ENCODE data around the gene C3orf18.

Gene C3orf18

DNA sequence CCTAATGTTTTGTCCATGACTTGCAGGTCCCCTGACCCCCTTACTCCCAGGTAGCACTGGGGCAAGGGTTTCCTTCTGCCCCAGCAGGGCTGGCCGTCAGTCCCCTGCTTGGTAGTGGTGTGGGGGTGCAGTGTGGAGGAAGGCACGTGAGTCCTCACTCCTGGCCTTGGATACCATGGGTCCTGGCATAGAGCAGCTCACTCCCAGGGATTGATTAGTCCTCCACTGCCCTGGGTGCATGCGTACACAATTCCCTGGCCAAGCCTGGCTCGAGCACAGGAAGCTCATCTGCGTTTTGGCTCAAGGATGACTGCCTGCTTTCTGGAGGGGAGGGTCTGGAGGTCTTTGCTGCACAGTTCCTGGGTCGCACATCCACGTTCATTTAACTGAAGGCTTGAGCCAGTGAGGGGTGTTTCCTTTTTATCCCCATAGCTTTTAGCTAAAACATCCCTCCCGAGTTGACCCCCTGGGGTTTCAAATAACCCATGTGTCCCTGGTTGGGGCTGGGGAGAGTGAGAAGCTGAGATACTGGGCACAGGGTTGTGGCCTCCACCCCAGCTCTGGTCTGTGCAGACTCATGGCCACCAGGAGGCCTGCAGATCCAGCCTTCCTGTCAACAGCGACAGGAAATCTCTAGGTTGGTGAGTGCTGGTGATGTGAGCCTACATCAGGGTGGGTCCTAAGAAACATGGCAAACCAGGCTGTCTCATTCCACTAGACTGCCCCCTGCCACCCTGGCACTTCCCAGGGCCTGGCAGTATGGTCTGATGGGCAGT, 13.3 kb upstream of the C3orf18 start:
- no peak for DNase-seq (ENCODE audit: low spot score)

DNA sequence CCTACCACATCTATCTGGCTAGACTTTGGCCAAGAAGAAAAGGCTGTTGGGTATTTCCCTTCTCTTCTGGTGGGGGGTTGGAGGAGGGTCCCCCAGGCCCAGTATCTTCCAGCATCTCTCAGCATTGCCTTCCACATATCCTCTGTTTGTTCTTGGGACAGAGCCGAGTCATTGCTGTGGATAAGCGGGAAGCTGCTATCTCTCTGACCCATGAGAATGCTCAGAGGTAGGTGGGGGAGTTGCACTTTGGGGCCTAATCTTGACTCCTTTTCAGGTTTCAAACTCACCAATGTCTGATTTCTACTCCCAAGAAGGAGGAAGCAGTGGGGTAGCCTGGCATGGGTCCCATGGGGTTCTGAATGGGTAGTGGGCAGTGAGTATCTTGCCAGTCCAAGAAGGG, 9.8 kb upstream of the C3orf18 start:
- DNase-seq (ENCODE audit: low spot score) = no peak

DNA sequence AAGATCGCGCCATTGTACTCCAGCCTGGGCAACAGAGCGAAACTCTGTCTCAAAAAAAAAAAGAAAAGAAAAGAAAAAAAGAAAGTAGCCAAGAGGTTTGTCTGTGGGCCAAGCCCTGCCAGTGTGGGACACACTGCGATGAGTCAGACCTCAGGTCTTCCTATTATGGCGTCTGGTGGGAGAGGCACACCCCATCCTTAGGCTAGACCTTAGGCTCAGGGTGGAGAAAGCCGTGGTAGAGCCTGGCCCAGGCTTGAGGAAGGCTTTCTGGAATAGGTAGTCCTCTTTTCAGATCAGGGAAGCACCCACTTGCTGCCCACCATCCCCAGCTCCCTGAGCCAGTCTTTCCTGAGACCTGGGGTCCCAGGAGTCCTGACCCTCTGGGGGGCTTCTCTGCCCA, 7.8 kb upstream of the C3orf18 start:
- DNase-seq (ENCODE audit: low spot score) = peak; percentile 24

DNA sequence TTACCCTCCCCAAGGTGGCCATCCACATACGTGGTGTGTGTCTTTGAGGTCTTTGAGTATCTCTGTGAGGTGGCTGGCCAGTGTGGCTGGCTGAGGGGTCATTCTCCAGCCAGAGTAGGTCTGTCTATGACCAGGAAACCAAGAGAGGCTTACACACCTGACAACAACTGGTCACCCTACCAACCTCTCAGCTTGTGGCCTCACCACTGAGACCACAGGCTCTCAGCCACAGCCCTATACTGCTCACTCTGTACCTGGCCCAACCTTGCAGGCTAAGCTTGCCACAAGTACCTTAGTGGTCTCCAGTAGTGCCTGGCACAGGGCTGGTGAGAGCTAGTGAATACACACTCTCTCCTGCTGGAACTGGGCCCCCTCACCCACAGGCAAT, 6.9 kb upstream of the C3orf18 start:
- no peak for DNase-seq (ENCODE audit: low spot score)

DNA sequence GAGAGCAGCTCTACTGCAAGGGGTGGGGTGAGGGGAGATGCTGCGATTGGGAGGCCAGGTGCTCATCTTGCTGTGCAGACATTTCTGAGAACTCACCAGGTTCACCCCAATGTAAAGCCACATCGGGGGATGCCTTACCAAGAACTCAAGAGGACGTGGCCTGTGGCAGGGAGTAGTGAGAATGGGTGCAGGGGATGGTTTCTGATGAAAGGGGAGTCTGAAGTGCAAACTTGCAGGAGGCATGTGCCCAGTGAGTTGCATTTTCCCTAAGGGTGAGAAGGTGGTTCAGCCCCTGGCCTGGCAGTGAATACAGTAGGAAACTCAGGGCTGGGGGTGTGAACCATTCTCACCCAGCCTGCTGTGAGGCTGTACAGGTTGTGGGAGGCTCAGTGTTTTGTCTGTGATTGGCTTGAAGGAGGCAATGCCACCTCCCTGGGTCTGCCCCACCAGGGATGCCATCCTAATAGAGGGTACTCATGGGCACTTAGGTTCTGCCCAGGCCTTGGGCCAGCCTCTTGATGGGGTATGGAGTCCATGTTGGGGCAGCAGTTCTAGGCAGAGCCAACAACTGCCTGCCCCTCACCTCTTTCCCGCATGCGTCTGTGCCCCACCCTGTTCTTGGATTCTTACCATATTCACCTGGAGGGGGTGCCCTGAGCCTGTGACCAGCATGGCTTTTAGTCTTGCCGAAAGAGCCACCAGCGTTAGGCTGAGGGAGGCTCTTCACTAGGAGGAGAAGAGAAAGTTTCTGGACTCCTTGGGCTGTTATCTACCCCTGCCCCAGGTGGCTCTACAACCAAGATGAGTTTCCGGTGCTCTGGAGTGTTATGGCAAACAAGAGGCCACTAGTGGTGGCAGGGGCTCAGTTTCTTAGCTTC, 6.3 kb upstream of the C3orf18 start:
- no peak for DNase-seq (ENCODE audit: low spot score)

DNA sequence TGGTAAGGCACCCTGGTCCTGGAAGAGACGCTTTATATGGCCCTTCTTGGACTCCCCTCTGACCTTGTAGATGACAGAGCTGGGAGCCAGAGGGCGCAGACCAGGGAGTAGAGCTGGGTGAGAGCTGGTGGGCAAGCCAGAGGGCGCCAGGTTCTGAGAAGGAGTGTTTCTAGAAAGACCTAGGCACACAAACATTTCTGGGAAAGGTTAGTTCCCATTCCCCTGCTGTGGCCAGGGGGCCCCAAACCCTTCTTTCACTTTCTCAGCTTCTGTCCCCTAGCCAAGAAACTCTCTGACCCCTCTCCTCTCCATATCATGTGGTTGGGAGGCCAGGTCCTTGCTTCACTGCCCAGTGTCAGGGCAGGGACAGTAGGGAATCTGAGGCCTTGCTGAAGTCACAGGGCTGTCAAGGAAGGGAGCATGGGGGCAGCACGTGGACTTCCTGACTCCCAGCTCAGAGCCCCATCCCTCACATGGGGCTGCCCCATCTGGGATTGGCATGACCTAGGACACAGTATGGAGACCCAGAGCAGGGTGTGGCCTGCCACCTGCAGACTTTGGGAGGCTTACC, 5.3 kb upstream of the C3orf18 start:
- no peak for DNase-seq (ENCODE audit: low spot score)

DNA sequence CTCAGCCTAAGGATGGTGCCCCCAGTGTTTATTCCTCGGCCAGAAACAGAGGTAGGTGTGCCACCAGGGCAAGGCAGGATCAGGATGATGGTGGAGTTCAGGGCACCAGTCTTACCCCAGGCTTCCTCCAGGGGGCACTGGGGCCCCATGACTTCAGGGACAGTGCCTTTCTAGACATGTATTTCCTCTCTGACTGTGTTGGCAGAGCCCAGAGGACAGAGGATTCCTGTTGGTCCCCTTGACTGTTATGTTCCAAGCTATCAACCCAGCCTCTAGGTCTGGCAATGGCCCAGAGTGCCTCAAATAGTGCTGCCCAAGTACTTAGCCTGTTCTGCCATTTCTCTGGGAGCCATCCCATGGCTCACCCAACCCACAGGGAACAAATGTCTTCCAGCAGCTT, 4.6 kb upstream of the C3orf18 start:
- peak; percentile 89 for DNase-seq (ENCODE audit: low spot score)

DNA sequence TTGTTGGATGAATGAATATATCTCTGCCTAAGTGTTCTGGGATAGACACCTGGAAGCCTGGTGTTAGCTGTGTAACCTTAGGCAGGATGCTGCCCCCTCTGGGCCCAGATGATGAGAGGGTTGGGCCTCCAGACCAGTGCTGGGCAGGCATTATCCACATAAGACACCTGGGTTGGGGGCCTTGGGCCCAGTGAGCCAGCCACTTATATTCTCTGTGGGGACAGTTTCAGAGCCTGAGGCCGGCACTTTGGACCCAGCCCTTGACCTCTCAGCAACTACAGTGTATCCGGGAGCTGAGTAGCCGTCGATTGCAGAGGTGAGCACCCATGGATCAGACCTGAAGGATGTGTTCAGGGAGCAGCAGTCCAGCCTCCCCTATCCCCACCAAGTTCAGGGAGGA, 3.9 kb upstream of the C3orf18 start:
- DNase-seq (ENCODE audit: low spot score) = no peak

DNA sequence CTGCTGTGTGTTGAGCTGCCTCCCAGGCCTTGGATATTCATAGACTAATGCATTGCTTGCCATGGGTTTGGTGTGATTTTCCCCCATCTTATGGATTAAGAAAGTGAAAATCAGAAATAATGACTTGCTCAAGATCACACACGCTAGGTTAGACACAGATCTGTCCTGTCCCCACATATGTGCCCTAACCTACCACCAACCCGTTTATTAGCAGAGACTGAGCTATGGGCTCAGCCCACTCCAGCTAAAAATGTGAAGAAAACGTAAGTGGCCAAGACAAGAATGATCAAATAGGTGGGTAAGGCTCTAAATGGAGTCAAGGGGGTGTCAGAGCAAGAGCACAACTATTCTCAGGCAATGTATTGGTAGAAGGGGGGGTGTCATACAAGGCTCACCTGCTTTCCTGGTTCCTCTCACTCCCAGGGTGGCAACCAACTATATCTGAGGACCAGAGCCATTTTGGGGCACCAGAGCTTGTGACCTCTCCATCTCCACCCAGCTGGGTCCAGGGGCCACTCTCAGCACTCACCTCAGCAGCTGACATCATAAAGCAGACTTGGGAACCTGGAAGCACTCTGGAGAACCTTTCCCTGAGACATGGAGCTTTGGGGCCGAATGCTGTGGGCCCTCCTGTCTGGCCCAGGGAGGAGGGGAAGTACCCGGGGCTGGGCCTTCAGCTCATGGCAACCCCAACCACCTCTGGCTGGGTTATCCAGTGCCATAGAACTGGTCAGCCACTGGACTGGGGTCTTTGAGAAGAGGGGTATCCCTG, 3.1 kb upstream of the C3orf18 start:
- no peak for DNase-seq (ENCODE audit: low spot score)

DNA sequence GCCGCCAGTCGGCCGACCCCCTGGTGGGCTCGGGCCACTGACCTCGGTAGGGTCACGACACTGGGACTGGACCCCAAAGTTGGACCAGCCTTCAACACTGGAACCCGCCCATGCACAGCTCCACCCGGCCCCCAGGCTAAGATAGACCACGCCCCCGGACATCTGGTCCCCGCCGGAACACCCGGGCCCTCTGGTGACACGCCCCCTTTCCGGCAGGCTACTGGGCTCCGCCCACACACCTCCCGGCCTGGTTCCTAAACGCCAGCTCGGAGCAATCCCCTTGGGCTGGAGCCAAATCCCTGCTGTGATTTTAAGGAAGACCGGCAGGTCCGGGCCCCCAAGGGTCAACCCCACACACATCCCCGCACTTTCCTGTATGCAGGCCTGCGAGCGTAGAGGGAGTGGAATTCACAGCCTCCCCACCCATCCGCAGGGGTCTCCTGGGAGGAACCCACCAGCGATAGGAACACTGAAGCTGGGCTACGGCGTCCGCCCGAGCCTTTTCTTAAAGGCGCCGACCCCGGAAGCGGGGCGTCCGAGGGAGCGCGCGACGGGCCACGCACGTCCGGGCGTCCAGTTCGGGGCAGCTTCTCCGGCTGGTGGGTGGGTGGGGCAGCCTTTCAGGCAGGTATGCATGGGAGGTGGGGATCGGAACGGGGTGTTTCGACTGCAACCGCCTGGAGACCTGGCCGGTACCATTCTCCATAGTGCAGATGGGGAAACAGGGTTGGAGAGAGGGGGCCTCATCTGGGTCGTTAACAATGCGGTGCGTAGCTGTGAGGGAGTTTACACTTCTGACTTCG, 1.6 kb upstream of the C3orf18 start, which contains the start of gene HEMK1:
TSS of gene HEMK1 (plus strand) at position 576 of the 803 bp plus-strand sequence. CDS start 1,583 bp downstream, outside the sequence.
- peak; percentile 100 for DNase-seq (ENCODE audit: low spot score)

DNA sequence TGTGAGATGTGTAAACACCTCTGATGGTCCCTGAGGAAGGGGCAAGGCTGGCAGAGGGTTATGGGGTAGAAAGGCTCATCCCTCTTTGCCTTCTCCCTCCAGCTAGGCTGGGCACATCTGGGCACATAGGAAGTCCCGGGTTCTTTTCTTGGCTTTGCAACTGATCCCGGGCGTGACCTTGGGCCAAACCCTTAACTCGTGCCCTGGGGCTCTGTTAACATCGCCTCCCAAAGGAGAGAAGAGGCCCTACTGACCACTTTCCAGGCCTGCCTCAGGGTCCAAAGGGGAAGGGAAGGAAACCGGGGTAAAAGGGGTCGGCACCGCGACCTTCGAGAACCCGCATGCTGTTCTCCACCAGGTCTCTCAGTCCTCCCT, 549 bp downstream of the C3orf18 start:
- DNase-seq (ENCODE audit: low spot score) = no peak

DNA sequence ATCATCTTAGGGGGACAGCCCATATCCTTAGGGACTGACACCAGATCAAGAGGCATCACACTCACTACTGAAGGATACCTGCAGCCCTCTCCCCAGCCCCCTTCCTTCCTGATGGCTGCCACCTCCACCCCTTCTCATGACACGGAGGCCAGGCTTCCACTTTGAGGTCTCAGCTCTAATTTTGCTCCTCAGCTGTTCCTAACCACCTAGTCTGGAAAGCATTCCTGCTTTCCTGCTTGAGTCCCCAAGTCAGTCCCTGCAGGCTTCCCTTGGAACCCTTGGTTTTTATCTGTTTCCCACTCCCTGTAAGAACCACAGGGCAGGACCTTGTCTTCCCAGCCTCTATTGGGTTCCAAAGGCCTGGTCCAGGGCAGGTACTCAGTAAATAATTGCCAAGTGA, 3.2 kb downstream of the C3orf18 start:
- no peak for DNase-seq (ENCODE audit: low spot score)

DNA sequence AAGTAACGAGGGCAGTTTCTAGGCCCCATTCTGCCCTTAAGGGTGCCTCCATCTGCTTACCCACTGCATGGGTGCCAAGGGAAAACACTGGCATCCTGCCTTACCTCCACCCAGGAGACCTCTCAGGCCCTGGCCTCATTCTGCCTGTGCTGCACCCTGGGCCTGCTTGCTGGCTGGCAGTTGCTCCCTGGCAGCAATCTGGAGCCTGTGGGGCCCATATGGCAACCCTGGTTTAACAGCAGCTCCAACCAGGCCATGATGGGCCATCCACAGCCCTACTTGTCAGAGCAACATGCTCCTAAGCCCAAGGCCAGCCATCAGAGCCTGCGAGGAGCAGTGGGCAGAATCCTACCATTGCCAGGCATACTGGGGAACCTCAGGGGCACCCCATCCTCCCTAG, 3.7 kb downstream of the C3orf18 start:
- DNase-seq (ENCODE audit: low spot score) = no peak

DNA sequence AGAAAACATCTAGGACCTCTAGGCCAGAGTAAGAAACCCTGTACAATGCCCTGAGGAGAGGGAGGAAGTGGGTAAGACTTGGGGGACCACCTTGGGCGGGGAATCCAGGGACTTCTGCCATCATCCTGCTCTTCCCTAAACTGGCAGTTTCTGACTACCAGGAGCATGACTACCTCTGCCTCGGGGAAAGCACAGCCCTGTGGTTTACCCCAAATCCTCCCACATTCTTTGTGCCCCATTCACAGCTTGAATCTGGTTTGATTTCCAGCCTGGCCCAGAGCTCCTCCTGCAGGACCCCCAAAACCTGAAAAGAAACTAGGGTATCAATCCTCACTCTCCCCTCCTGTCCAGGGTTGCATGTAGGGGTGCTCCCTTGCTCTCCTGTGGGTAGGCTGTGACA, 4.7 kb downstream of the C3orf18 start:
- peak; percentile 86 for DNase-seq (ENCODE audit: low spot score)

DNA sequence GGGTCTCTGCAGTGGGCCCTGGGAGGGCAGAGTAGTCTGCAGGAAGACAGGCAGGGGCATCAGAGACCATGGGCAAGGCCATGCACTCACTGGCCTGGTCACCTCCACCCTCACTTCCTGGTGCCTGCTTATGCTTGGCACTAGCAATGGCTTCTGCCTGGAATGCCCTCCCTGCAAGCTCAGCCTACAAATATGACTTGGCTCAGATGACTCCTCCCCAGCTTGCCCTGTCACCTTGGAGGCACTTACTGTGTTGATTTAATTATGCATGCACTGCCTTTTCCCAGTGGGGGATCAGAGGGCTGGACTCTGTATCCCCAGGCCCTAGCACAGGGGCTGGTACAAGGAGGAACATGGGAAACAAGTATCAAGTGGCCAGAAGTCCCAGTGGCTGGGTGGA, 7.8 kb downstream of the C3orf18 start:
- no peak for DNase-seq (ENCODE audit: low spot score)

DNA sequence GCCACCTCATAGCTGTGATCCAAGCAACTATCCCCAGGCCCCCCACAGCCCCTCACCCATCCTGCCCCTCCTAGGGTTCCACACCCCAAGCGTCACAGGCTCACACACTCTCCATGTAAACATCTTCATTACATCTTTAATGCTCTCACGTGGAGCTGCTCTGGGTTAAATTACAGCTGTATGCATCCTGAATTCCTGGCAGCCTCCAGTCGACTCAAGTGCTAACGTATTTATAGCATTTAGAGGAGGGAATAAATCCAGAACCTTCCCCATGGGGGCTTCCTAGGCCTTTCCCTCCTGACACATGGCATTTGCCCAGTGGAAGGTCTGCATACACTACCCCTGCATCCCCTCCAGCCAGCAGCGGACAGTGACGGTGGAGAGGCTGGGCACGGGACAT, 9.6 kb downstream of the C3orf18 start:
- DNase-seq (ENCODE audit: low spot score) = no peak

DNA sequence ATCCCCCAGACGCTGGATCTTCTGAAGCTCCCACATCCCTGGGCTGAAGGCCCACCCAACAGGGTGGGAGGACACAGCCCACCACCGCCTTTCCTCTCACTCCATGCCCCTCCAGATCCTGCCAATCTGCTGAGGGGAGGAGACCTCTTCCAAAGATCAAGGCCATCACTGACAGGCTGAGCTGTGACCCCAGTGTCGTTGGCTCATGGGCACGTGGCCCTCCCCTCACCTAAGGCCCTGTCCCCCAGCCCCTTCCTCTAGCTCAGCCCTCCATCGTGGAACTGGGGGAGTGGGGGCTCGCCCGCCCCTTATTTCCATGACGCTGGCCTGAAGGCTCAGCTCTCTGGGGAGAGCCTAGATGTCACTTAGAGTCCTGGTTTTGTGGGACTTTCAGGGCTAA, 10.4 kb downstream of the C3orf18 start:
- no peak for DNase-seq (ENCODE audit: low spot score)

DNA sequence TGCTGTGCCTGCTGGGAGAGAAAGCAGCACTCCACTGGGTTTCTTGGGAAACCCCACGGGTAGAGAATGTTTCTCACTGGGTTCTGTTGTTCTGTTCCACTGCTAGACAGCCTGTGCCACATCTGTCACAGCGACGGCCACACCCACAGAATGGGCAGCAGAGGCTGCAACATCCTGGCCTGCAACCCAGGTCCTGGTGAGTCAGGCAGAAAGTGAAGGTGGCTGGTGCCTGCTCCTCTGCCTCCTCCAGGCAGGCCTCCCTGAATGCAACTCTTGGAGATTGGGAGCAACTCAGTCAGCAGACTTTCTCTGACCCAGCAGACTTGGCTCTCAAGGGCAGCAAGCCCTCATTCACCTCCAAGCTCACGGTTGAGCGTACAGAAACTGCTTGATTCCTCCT, 13.0 kb downstream of the C3orf18 start:
- no peak for DNase-seq (ENCODE audit: low spot score)

DNA sequence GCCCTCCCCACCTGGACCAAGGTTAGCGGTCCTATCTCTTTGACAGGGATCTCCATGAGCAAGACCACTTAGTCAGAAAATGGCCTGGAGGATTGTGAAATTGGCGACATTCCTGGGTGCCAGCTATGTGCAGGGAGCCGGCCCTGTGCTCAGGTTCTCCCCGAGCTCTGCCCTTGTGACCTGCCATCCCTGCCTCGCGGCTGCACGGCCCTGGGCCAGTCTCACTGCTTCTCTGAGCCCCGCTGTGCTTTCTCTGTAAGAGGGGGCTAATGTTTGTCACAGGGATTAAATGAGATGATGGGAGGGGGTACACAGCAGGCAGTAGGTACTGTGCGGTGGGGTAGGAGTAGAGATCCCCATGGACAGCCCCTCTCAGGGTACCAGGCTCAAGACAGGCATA, 14.9 kb downstream of the C3orf18 start:
- DNase-seq (ENCODE audit: low spot score) = no peak

DNA sequence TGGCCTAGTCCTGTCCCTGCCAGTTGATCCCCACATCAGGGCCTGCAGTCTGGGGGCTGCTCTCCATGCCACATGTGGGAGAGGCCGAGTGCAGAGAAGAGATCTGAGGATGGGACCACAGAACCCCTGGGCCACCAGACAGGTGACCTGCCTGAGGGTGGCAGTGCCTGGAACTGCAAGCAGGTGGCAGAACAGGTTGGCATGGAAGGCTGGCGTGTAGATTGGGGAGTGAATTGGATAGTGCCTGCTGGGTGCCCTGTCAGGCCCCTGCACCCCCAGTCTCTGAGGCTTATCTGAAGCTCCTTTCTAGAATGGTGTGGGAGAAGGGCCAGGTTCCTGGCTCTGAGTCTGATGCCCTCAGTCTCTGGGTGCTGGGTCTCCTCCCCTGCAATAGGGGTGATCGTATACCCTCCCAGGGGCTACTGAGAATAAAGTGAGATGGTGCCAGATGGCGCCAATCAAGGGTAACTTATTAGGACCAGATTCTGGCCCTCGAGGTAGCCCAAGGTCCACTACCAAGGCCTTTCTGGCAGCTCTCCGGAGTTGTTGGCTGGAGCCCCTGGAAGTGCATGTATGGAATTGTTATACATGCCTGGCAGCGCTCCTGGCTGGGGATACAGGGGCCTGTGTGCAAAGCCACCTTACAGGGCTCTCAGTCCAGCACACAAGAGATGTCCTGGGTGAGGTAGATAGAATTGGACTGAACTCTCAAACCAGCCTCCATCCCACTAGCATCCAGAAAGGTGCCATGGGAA, 15.7 kb downstream of the C3orf18 start:
- DNase-seq (ENCODE audit: low spot score) = no peak

Measured in GM03348 (cell line).